Fibroblast of lung (primary cell): ENCODE data around the gene SLC9A8. TPM values are rescaled to one million over a fixed set of nuclear protein-coding genes. Genes with fewer than 3 reads are reported as not detected.

Experiments used
- DNase-seq, 2 donors: peaks; one replicate each; pipeline versions ENCODE4 v3.0.0 to v3.0.0-alpha.2; 2010; ENCODE audit warnings: low read depth in 2 of 2
- H2AFZ ChIP-seq: 2 replicates; pipeline ENCODE4 v1.5.1; 2012; ENCODE audit warnings: low read length, control low read depth, inconsistent platforms
- H3K27ac ChIP-seq: 2 replicates; pipeline ENCODE4 v1.5.1; 2011; ENCODE audit warnings: low read length, control low read depth; ENCODE audit not compliant: insufficient read depth
- H3K27me3 ChIP-seq: 2 replicates; pipeline ENCODE4 v1.5.1; 2011; ENCODE audit warnings: mild to moderate bottlenecking, low read length; ENCODE audit not compliant: control insufficient read depth, insufficient read depth
- H3K36me3 ChIP-seq: 2 replicates; pipeline ENCODE4 v1.5.1; 2011; ENCODE audit warnings: low read length; ENCODE audit not compliant: control insufficient read depth, insufficient read depth
- H3K4me1 ChIP-seq: 2 replicates; pipeline ENCODE4 v1.5.1; 2011; ENCODE audit warnings: low read length; ENCODE audit not compliant: control insufficient read depth, insufficient read depth; ENCODE audit errors: extremely low read depth
- H3K4me2 ChIP-seq: 2 replicates; pipeline ENCODE4 v1.5.1; 2011; ENCODE audit warnings: low read length, control low read depth; ENCODE audit not compliant: insufficient read depth; ENCODE audit errors: extremely low read depth
- H3K4me3 ChIP-seq, 4 experiments: fragments of 200-600 bp in 1 of 4; sonication (generic) in 1 of 4; replicated peaks in 1 of 4; 2 replicates each; pipeline ENCODE4 v1.5.1; 2011 to 2016; ENCODE audit warnings: low read length in 4 of 4, low read depth in 3 of 4, mild to moderate bottlenecking in 3 of 4, control low read depth in 2 of 4, inconsistent platforms in 1 of 4, mixed read lengths in 1 of 4; ENCODE audit not compliant: insufficient read depth in 1 of 4; ENCODE audit errors: control extremely low read depth in 1 of 4
- H3K79me2 ChIP-seq: 2 replicates; pipeline ENCODE4 v1.5.1; 2012; ENCODE audit warnings: mild to moderate bottlenecking, low read length, inconsistent platforms; ENCODE audit not compliant: control insufficient read depth, insufficient read depth
- H3K9ac ChIP-seq: 2 replicates; pipeline ENCODE4 v1.5.1; 2011; ENCODE audit warnings: mild to moderate bottlenecking, low read length, control low read depth; ENCODE audit not compliant: insufficient read depth
- H3K9me3 ChIP-seq: 2 replicates; pipeline ENCODE4 v1.5.1; 2012; ENCODE audit warnings: low read depth, low read length; ENCODE audit not compliant: control insufficient read depth, insufficient read depth
- H4K20me1 ChIP-seq: 2 replicates; pipeline ENCODE4 v1.5.1; 2011; ENCODE audit warnings: low read length; ENCODE audit not compliant: control insufficient read depth, insufficient read depth; ENCODE audit errors: extremely low read depth
- EZH2 ChIP-seq: IDR thresholded peaks from 2 replicates; pipeline ENCODE4 v1.5.1; 2012; ENCODE audit warnings: low read length, control low read depth, mild to moderate bottlenecking; ENCODE audit errors: missing control alignments
- polyA plus RNA-seq, 2 donors: library from polyadenylated mRNA; depleted of rRNA in 1 of 2; stranded (reverse) in 1 of 2; unstranded in 1 of 2; fragments of >200 nt; gene quantifications; 2 replicates each; pipeline ENCODE4 v1.2.1, GENCODE V29; 2011 to 2012; ENCODE audit warnings: missing spikeins in 1 of 2
- total RNA-seq: library from RNA; depleted of rRNA; stranded (reverse); fragments of >200 nt; gene quantifications from 2 replicates; pipeline ENCODE4 v1.2.1, GENCODE V29; 2014
- TF ChIP-seq, protein P1 (sequence below), 2 donors: IDR thresholded peaks in 1 of 2; conservative IDR thresholded peaks in 1 of 2; 1 replicate in 1 of 2; 2 replicates in 1 of 2; pipeline ENCODE4 v1.5.1; 2011 to 2012; ENCODE audit warnings: low read length in 2 of 2, control low read depth in 1 of 2, inconsistent platforms in 1 of 2, low read depth in 1 of 2, mild to moderate bottlenecking in 1 of 2

Gene SLC9A8
- total and polyA plus RNA-seq, 2 donors (not counting 1 experiment from before 2014, with no cell fraction given) = 2.4 to 15.5 TPM

- Histone ChIP-seq H3K36me3 (no peaks in the 10 kb centered on the region), H3K9me3 (no peaks in the 10 kb centered on the region), H3K9ac (no peak overlapping the region), H2AFZ (no peak overlapping the region), H3K27ac (no peak overlapping the region), H3K4me3 (no peak overlapping the region), H3K4me1 (no peaks in the 10 kb centered on the region), H3K79me2 (no peaks in the 10 kb centered on the region), H4K20me1 (no peaks in the 10 kb centered on the region), H3K27me3 (peaks cover 3% of the 10 kb centered on the region), H3K4me2 (no peak overlapping the region)
- no peak for DNase-seq
- TF ChIP-seq EZH2 = no peak
- TF ChIP-seq, protein P1, sequence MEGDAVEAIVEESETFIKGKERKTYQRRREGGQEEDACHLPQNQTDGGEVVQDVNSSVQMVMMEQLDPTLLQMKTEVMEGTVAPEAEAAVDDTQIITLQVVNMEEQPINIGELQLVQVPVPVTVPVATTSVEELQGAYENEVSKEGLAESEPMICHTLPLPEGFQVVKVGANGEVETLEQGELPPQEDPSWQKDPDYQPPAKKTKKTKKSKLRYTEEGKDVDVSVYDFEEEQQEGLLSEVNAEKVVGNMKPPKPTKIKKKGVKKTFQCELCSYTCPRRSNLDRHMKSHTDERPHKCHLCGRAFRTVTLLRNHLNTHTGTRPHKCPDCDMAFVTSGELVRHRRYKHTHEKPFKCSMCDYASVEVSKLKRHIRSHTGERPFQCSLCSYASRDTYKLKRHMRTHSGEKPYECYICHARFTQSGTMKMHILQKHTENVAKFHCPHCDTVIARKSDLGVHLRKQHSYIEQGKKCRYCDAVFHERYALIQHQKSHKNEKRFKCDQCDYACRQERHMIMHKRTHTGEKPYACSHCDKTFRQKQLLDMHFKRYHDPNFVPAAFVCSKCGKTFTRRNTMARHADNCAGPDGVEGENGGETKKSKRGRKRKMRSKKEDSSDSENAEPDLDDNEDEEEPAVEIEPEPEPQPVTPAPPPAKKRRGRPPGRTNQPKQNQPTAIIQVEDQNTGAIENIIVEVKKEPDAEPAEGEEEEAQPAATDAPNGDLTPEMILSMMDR (conservative IDR thresholded peaks at IDR 0.05 in 1 of 2, IDR thresholded peaks at IDR 0.05 in 1 of 2; ENCODE audit: low read depth in 1 of 2, low read length in 2 of 2) = no peak
These were observed 17.5 kb upstream of the SLC9A8 start for GRCh38 chr20:49795135-49795424.

- H3K9me3 ChIP-seq = no peaks in the 10 kb centered on the region
- H3K4me2 ChIP-seq = no peak overlapping the region
- DNase-seq = no peak
- H3K4me1 ChIP-seq = no peaks in the 10 kb centered on the region
- no peaks in the 10 kb centered on the region for H3K79me2 ChIP-seq
- no peaks in the 10 kb centered on the region for H3K36me3 ChIP-seq
- no peak overlapping the region for H3K9ac ChIP-seq
- no peak overlapping the region for H2AFZ ChIP-seq
- no peak overlapping the region for H3K27ac ChIP-seq
- TF ChIP-seq, protein P1 (conservative IDR thresholded peaks at IDR 0.05 in 1 of 2, IDR thresholded peaks at IDR 0.05 in 1 of 2; ENCODE audit: low read depth in 1 of 2, low read length in 2 of 2) = no peak
- no peak for TF ChIP-seq EZH2
- peaks cover 3% of the 10 kb centered on the region for H3K27me3 ChIP-seq
- H4K20me1 ChIP-seq = no peaks in the 10 kb centered on the region
- H3K4me3 ChIP-seq = no peak overlapping the region
These were observed 15.9 kb upstream of the SLC9A8 start for GRCh38 chr20:49796600-49797343.

GRCh38 chr20:49797344-49797615 is 15.3 kb upstream of the SLC9A8 start:
- Histone ChIP-seq H3K27ac (no peak overlapping the region), H3K27me3 (peaks cover 3% of the 10 kb centered on the region), H3K4me3 (no peak overlapping the region), H3K4me1 (no peaks in the 10 kb centered on the region), H4K20me1 (no peaks in the 10 kb centered on the region), H3K79me2 (no peaks in the 10 kb centered on the region), H3K9ac (no peak overlapping the region), H3K9me3 (no peaks in the 10 kb centered on the region), H3K36me3 (no peaks in the 10 kb centered on the region), H2AFZ (no peak overlapping the region), H3K4me2 (no peak overlapping the region)
- TF ChIP-seq EZH2 = no peak
- TF ChIP-seq, protein P1 (conservative IDR thresholded peaks at IDR 0.05 in 1 of 2, IDR thresholded peaks at IDR 0.05 in 1 of 2; ENCODE audit: low read depth in 1 of 2, low read length in 2 of 2) = no peak
- no peak for DNase-seq
